GM19023 (cell line): Measurements from ENCODE around the gene NSD2.
"Not testable (repeated sequence)": the region's sequence is repeated elsewhere in the genome, so short reads cannot be mapped to it uniquely, and the experiment has no call there.

Source experiments
- ATAC-seq: cut with Tn5 transposase; IDR thresholded peaks from one replicate; pipeline ENCODE4 v1.9.1; 2021; ENCODE audit warnings: mild to moderate bottlenecking, moderate library complexity; ENCODE audit not compliant: unreplicated experiment

The NSD2 gene

DNA sequence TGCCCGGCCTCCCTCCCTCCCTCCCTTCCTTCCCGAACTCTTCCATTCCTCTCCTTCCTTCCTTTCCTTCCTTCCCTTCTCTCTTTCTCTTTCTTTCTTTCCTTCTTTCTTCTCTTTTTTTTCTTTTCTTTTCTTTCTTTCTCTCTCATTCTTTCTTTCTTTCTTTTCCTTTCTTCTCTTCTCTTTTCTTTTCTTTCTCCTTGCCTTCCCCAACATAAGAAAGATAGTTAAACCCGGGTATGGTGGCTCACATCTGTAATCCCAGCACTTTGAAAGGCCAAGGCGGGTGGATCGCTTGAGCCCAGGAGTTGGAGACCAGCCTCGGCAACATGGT, 25.4 kb downstream of the NSD2 start:
- no peak for ATAC-seq

DNA sequence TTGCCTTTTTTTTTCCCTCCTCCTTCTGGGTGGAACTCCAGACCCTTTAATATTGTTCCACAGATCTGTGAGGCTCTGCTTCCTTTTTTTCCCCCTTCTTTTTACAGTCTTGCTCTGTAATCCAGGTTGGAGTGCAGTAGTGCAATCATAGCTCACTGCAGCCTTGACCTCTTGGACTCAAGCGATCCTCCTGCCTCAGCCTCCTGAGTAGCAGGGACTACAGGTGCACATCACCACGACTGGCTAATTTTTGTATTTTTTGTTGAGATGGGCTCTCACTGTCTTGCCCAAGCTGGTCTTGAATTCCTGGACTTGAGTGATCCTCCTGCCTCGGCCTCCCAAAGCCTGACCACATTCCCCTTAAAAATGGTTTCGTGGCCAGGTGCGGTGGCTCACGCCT, 26.8 kb downstream of the NSD2 start:
- no peak for ATAC-seq

DNA sequence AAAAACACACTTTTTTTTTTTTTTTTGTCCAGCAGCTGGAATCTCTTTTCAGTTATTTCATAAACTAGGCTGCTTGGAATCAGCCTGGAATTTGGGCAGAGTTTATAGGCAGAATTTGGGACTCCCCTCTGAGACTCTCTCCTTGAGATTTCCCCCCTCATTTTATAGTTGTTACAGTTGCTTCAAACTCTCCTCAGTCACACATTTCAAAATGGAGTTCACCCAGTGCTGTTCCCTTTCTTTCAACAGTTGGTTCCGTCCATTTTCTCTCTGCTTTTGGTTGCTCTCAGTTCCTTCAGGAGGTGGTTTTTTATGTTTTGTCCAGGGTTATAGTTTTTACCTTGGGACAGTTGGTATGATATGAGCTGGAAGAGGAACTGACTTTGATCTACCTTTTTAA, 27.5 kb downstream of the NSD2 start:
- ATAC-seq = no peak

DNA sequence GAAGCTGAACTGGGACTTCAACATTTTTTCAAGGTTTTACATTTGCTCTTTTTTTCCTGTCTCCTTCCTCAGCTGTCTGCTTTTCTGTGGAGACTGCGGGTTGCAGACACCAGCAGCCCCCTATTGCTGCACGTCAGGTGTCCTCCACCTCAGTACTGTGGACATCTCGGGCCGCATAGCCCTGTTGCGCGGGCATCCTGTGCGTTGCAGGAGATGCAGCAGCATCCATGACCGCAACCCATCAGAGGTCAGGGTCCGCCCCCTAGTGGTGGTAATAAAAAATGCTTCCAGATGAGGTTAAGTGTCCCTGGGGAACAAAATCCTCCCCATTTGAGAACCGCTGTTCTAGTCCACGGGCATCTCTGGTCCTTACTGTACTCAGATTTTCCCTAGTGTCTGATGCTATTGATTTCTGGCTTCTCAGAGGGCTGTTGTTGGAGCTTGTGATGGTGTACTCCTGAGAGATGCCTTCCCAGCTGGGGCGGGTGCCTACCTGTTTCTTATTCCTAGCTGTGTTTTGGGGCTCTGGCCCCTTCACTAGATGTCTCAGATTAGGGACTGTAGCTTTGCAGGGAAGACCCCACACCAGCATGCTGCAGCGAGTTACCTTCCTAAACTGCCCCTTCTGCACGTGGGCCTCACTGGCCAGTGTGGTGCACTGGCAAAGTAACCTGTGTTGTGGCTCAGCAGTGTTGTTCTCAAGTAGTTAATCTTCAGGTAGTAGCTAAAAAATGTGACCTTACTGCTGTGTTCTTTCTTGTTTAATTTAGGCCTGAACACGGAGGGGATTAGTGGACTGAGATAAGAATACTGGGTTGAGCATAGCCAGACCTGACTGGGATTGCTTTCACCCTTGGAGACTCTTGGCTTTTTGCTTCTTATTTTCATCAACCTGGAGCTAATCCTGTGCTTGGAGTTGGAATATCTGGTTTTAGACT, 28.2 kb downstream of the NSD2 start:
- ATAC-seq = no peak

DNA sequence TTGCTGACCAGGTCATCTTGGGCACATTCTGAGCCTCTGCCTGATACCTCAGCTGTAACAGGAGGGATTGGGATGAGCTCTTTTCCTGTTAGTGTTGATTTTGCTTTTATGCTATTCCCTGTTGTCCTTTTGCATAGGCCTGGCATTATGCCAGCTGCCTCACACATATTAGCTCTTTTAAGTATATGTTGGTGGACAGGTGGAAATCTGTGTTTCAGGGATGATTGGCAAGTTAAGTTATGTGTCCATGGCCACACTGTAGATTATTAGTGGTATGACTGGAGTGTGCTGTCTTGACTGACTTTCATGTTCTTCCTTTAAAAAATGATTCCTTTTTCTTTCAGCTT, 28.9 kb downstream of the NSD2 start:
- no peak for ATAC-seq

DNA sequence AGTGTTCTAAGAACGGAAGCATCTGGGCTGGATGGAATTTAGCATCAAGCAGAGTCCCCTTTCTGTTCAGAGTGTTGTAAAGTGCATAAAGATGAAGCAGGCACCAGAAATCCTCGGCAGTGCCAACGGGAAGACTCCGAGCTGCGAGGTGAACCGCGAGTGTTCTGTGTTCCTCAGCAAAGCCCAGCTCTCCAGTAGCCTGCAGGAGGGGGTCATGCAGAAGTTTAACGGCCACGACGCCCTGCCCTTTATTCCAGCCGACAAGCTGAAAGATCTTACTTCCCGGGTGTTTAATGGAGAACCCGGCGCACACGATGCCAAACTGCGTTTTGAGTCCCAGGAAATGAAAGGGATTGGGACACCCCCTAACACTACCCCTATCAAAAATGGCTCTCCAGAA, 29.4 kb downstream of the NSD2 start:
- no peak for ATAC-seq

DNA sequence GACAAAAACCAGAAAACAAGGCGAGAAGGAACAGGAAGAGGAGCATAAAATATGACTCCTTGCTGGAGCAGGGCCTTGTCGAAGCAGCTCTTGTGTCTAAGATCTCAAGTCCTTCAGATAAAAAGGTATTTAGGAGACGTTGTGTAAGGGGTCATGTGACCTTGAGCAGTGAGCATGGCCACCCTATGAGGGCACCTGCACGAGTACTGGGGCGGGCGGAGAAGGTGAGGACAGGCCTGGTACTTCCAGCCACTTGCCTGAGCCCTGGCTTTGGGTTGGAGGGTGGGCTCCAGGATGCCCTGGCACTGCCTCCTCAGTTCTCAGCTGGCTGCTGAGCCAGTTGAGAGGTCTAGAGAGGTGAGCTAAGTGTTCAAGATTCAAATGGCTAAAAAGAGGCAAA, 29.9 kb downstream of the NSD2 start:
- no peak for ATAC-seq

DNA sequence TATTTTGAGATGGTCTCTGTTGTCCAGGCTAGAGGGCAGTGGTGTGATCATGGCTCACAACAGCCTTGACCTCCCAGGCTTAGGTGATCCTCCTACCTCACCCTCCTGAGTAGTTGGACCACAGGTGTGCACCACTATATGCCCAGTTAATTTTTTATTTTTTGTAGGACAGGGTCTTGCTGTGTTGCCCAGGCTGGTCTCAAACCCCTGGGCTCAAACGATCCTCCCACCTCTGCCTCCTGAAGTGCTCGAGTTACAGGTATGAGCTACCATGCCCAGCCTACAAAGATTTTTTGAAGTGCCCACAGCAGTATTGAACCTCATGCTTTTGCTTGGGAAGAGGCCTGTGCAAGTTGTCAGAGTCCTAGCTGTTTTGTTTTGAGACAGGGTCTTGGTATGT, 31.1 kb downstream of the NSD2 start:
- ATAC-seq = no peak

DNA sequence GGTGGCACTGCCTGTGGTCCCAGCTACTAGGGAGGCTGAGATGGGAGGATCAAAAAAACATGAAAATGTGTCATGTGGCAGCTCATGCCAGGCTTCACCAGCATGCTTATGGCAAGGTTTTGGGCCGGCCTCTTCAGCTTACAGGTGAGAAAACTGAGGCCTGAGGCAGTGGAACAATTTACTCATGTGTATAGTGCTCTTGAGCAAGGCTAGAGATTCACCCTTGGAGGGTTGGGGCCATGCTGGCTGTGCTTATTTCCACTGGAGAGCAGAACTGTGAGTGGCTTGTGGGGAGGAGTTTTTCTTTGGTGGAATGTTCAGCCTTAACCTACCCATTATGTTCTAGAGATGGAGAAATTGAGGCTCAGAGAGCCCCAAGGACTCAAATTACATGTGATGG, 31.8 kb downstream of the NSD2 start:
- no peak for ATAC-seq

DNA sequence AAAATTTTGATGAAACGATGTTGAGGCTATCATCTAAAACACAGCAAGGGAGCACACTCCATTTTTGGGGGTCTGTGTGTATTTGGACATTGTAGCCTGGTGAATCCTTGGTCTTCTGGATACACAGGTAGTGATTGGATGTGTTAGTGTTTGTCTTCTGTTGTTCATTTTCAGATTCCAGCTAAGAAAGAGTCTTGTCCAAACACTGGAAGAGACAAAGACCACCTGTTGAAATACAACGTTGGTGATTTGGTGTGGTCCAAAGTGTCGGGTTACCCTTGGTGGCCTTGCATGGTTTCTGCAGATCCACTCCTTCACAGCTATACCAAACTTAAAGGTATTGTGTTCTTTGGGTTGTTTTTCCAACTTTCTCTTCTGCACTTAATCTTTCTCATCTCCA, 32.8 kb downstream of the NSD2 start:
- no peak for ATAC-seq

DNA sequence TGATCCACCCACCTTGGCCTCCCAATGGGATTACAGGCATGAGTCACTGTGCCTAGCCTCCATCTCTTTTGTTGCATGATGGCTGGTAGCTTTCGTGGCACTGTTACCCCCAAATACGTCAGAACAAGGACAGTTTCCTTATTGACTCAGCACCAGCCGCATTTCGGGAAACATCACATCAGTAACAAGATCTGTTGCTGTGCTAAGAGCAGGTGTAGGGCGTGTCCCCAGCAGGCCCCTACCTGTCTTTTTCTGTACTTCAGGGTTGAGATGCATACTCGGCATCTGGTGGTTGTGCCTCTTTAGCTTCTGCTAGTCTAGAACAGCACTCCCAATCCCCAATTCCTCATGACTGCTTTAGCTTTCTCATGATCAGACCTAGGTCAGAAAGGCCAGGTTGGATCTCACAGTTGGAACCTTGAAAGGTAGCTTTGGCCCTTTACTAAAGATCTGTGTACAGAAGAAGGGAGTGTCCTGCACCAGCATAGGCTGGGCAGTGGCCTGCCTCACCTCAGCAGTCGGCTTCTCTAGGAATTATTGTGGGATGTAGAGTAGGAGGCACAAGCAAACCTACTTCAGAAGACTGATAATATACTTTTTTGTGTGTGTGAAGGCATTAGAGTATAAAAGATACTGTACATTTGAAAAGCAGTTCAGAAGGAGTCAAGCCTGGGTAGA, 36.8 kb downstream of the NSD2 start:
- no peak for ATAC-seq

DNA sequence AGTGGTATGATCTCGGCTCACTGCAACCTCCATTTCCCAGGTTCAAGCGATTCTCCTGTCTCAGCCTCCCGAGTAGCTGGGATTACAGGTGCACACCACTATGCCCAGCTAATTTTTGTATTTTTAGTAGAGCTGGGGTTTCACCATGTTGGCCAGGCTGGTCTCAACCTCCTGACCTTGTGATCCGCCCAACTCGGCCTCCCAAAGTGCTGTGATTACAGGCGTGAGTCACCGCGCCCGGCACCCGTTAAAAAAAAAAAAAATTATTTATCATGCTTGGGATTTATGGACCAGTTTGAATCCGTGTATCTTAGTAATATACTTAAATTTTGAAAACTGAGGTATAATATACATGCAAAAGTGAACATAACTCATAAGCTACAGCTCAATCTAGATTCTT, 38.5 kb downstream of the NSD2 start:
- not testable (repeated sequence) for ATAC-seq

DNA sequence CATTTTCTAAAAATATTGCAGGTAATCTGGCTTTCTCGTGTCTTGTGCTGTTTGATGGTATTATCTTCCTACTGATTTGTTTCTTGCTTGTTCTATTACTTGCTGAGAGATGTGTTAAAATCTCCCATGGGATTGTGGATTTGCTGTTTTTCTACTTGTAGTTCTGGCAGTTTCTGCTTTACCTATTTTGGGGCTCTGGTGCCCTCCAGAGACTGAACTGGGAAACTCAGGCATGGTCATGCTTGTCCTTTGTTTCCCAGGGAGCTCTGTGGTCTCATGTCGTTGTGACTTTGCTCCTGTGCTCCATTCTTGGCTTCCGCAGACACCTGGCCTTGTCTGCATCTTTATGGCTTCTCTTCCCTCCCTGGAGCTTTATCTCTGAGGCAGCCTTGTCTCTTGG, 39.5 kb downstream of the NSD2 start:
- no peak for ATAC-seq

DNA sequence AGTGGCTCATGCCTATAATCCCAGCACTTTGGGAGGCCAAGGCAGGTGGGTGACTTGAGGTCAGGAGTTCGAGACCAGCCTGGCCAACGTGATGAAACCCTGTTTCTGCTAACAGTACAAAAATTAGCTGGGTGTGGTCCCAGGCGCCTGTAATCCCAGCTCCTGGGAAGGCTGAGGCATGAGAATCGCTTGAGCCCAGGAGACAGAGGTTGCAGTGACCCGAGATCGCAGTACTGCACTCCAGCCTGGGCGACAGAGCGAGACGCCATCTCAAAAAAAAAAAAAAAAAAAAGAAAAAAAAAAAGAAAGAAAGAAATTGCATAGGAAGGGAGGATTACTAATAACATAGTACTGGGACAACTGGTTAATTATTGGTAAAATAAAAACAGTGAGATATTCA, 40.1 kb downstream of the NSD2 start:
- ATAC-seq = not testable (repeated sequence)

DNA sequence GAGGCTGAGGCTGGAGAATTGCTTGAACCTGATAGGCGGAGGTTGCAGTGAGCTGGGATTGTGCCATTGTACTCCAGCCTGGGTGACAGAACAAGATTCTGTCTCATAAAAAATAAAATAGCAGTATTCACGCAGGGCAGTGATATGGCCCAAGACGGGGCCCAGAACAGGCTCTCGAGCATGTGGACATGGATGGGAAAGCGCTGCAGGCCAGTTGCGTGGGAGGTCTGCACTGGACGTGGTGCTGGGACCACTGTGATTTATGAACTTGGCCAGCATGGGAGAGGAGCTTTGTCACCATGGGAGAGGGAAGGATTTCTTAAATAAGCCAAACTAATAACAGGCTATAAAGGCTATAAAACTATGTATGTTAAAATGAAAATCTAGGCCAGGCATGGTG, 51.6 kb downstream of the NSD2 start:
- no peak for ATAC-seq

DNA sequence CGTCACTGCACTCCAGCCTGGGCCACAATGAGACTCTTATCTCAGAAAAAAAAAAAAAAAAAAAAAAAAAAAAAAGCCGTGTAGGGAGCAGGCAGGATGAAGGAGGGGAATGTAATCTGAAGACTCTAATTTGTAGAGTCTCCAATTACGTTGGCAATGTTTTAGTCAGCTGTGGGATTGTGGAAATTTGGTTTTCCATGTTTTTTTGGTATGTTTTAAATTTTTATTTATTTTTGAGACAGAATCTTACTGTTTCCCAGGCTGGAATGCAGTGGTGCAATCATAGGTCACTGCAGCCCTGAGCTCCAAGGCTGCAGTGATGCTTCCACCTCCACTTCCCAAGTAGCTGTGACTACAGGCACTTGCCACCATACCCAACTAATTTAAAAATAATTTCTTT, 56.5 kb downstream of the NSD2 start:
- ATAC-seq = no peak

DNA sequence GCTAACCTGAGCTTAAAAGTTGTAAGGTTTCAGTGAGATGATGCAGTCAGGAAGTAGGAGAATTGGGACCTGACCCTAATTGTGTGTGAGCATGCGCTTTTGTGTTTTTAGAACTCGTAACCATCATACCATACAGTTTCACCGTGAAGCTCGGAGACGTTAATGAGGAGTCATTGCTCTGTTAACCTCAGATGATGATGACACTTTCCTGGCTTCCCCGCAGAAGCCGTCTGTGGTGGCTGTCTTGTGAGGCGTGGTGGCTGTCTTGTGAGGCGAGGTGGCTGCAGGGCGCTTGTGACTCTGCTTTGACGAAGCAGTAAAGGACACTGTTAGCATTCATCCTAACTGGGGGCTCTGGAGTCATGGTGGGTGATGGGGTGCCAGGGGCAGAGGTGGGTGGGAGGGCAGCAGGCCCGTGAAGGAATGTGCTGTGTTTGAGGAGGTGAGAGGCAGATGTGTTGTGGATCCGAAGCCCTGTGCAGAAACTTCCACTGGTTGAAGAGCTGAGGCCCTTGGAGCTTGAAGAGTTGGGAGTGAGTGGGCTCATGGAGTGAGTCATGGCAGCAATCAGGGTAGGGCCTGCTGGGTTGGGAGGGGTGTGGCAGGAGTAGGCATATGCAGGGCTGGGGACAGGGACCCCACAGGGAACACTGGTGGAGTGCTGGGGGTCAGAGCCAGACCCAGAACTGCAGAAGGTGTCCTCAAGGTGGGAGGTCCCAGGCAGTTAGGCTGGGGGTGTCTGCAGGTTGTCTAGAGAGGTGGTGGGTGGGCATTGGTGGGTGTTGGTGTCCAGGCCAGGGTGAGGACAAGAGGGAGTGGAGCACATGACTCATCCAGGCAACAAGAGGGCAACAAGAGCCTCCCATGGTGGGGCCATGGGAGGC, 57.4 kb downstream of the NSD2 start:
- no peak for ATAC-seq

DNA sequence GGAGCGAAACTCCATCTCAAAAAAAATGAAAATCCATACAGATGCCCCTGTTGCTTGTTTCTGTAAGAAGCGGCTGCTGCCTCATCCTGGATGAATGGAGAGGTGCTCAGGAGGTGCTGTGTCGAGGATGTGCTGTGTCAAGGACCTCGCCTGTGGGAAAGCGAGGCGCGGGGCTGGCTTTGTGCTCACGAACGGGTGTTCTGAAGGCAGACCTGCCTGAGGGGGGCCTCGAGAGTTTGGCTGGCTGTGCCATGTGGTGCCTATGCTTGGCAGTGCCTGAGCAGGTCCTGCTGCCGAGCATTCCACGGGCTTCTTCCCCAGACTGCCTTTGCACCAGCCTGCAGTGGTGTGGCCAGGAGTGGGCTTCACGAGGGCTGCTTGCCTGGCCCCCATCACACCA, 61.5 kb downstream of the NSD2 start:
- ATAC-seq = no peak

DNA sequence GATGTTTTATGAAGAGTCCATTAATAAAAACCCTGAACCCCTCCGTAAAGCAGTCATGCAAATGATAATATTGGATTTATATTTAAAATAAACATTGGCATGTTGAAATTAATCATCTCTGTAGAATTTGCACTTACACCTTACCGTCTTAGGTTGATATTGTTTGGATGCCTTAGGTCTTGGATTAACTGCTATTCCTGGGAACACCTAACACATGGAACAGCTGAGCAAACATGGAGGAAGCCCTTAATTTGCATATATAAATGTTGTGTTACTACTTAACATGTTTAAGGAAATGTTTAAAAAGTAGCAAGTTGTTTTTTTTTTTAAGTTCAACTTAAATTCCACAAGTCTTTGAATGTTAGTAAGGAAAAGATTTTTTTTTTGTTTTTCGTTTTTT, 62.5 kb downstream of the NSD2 start:
- ATAC-seq = no peak

DNA sequence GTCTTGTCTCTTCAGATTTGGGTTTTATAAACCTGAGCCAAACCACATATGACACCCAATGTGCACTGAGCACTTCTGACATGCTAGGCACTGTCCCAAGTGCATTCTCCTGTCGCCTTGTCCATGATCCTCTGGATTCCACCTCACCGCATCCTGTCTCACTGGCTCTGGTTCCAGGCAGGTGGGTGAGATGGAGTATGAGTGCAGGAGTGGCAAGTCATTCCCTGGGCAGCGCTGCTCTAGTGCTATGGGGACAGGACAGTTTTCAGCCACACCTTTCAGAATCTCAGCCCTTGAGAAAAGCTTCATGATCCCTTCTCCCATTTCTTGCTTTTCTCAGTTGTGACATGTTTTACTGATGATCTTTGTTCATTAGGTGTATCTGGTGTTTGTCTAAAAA, 66.4 kb downstream of the NSD2 start:
- ATAC-seq = no peak

DNA sequence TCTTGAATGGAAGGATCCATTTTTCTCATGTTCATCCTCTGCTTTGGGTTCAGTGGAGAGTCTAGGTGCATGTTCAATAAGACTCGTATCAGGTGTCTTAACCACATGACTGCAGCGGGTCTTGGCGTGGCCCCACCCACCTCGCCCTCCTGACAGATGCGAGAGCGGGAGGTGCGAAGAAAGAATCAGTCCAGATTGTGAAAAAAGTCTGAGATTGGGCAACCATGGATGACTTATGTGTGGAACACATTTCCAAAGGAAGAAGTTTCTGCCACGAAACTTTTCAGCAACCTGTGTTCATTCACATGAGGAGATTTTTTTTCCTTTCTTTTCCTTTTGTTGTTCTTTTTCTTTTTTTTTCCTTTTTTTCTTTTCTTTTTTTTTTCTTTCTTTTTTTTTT, 66.8 kb downstream of the NSD2 start:
- no peak for ATAC-seq
